ENCODE results near the gene EXPH5.

Gene EXPH5

DNA sequence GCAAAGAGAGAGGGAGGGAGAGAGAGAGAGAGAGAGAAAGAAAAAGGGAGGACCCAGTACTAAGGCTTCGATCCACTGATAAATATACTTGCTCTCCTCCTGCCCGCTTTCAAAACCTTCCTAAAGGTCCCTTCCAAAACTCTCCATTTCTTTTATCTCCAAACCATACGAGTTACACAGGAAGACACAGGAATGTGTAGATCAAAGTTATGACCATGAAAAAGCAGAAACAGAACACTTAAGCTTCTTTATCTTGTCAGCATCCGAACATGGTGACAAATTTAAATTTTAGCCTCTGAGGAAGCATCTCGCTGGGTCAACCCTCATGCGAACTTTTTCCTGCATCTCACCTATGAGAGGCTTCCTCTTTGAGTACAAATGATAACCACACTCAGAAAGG lies 66.2 kb downstream of the EXPH5 start:
- Histone ChIP-seq H3K4me1 (ENCODE audit: control insufficient read depth, low read length) (no peaks in the 10 kb centered on the region), H3F3A (ENCODE audit: control insufficient read depth, insufficient read depth) (no peaks in the 10 kb centered on the region), H3K4me2 (ENCODE audit: low read length) (no peak overlapping the region), H3K4me3 (ENCODE audit: low read length) (no peak overlapping the region), H3K79me2 (ENCODE audit: control insufficient read depth, low read length) (no peaks in the 10 kb centered on the region), H3K36me3 (ENCODE audit: control insufficient read depth, low read length) (no peaks in the 10 kb centered on the region), H3K27me3 (ENCODE audit: control insufficient read depth, low read length) (no peaks in the 10 kb centered on the region), H3K9me3 (ENCODE audit: control insufficient read depth, insufficient read depth, low read length) (no peaks in the 10 kb centered on the region), H3K27ac (ENCODE audit: low read depth, low read length) (no peak overlapping the region), H3K9me2 (replicated peaks; ENCODE audit: control insufficient read depth, low read length) (no peaks in the 10 kb centered on the region), H4K20me1 (ENCODE audit: control insufficient read depth, insufficient read depth, low read depth, low read length) (no peaks in the 10 kb centered on the region)
- TF ChIP-seq, protein P1, sequence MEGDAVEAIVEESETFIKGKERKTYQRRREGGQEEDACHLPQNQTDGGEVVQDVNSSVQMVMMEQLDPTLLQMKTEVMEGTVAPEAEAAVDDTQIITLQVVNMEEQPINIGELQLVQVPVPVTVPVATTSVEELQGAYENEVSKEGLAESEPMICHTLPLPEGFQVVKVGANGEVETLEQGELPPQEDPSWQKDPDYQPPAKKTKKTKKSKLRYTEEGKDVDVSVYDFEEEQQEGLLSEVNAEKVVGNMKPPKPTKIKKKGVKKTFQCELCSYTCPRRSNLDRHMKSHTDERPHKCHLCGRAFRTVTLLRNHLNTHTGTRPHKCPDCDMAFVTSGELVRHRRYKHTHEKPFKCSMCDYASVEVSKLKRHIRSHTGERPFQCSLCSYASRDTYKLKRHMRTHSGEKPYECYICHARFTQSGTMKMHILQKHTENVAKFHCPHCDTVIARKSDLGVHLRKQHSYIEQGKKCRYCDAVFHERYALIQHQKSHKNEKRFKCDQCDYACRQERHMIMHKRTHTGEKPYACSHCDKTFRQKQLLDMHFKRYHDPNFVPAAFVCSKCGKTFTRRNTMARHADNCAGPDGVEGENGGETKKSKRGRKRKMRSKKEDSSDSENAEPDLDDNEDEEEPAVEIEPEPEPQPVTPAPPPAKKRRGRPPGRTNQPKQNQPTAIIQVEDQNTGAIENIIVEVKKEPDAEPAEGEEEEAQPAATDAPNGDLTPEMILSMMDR (IDR thresholded peaks at IDR 0.05; ENCODE audit: low read depth, low read length, poor library complexity, severe bottlenecking), result no peak
- TF ChIP-seq EZH2phosphoT487 (IDR thresholded peaks at IDR 0.05; ENCODE audit: borderline replicate concordance, low read length), result no peak

DNA sequence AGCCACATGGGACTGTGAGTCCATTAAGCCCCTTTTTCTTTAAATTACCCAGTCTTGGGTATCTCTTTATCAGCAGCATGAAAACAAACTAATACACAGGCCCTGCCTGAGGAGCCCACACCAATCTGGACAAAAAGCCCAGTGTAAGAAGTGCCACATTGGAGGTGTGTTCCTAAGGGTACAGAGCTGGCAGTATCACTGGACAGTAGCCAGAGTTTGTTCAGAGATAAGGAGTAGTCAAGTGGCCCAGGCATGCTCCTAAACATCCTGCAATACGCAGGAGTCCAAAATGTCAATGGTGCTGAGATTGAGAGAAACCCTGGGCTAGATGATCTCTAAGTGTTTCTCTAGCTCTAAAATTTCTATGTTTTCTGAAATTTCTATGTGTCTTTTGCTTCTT lies 68.4 kb downstream of the EXPH5 start:
- no peaks in the 10 kb centered on the region for H3K4me1 ChIP-seq (ENCODE audit: control insufficient read depth, low read length)
- no peaks in the 10 kb centered on the region for H3K79me2 ChIP-seq (ENCODE audit: control insufficient read depth, low read length)
- H4K20me1 ChIP-seq (ENCODE audit: control insufficient read depth, insufficient read depth, low read depth, low read length), result no peaks in the 10 kb centered on the region
- no peaks in the 10 kb centered on the region for H3K9me3 ChIP-seq (ENCODE audit: control insufficient read depth, insufficient read depth, low read length)
- no peak overlapping the region for H3K27ac ChIP-seq (ENCODE audit: low read depth, low read length)
- TF ChIP-seq, protein P1 (IDR thresholded peaks at IDR 0.05; ENCODE audit: low read depth, low read length, poor library complexity, severe bottlenecking), result no peak
- TF ChIP-seq EZH2phosphoT487 (IDR thresholded peaks at IDR 0.05; ENCODE audit: borderline replicate concordance, low read length), result no peak
- H3K36me3 ChIP-seq (ENCODE audit: control insufficient read depth, low read length), result no peaks in the 10 kb centered on the region
- peaks cover 3% of the 10 kb centered on the region; the same call in 1 of the 2 replicates for H3K27me3 ChIP-seq (ENCODE audit: control insufficient read depth, low read length)
- no peak overlapping the region for H3K4me3 ChIP-seq (ENCODE audit: low read length)
- H3K4me2 ChIP-seq (ENCODE audit: low read length), result no peak overlapping the region
- H3K9me2 ChIP-seq (replicated peaks; ENCODE audit: control insufficient read depth, low read length), result no peaks in the 10 kb centered on the region
- no peaks in the 10 kb centered on the region for H3F3A ChIP-seq (ENCODE audit: control insufficient read depth, insufficient read depth)

GRCh38 chr11:108524422-108524821 lies 69.1 kb downstream of the EXPH5 start:
- H3K4me1 ChIP-seq (ENCODE audit: control insufficient read depth, low read length), result no peaks in the 10 kb centered on the region
- no peaks in the 10 kb centered on the region for H3K79me2 ChIP-seq (ENCODE audit: control insufficient read depth, low read length)
- no peak overlapping the region for H3K27ac ChIP-seq (ENCODE audit: low read depth, low read length)
- no peaks in the 10 kb centered on the region for H3K9me2 ChIP-seq (replicated peaks; ENCODE audit: control insufficient read depth, low read length)
- no peaks in the 10 kb centered on the region for H3K9me3 ChIP-seq (ENCODE audit: control insufficient read depth, insufficient read depth, low read length)
- peaks cover 3% of the 10 kb centered on the region; the same call in 1 of the 2 replicates for H3K27me3 ChIP-seq (ENCODE audit: control insufficient read depth, low read length)
- no peak for TF ChIP-seq EZH2phosphoT487 (IDR thresholded peaks at IDR 0.05; ENCODE audit: borderline replicate concordance, low read length)
- TF ChIP-seq, protein P1 (IDR thresholded peaks at IDR 0.05; ENCODE audit: low read depth, low read length, poor library complexity, severe bottlenecking), result no peak
- H3F3A ChIP-seq (ENCODE audit: control insufficient read depth, insufficient read depth), result no peaks in the 10 kb centered on the region
- no peaks in the 10 kb centered on the region for H3K36me3 ChIP-seq (ENCODE audit: control insufficient read depth, low read length)
- no peaks in the 10 kb centered on the region for H4K20me1 ChIP-seq (ENCODE audit: control insufficient read depth, insufficient read depth, low read depth, low read length)
- no peak overlapping the region for H3K4me2 ChIP-seq (ENCODE audit: low read length)
- H3K4me3 ChIP-seq (ENCODE audit: low read length), result no peak overlapping the region
